ENCODE data around the gene RRP7A. TPM values are rescaled to one million over a fixed set of nuclear protein-coding genes. Genes with fewer than 3 reads are reported as not detected.
"Not testable (repeated sequence)": the region's sequence is repeated elsewhere in the genome, so short reads cannot be mapped to it uniquely, and the experiment has no call there.

The RRP7A gene
- total RNA-seq, 1 experiment from 2014 or later, result 50.2 TPM

- no peaks in the 10 kb centered on the region for H3K27me3 ChIP-seq (ENCODE audit: low read length)
- H3K4me3 ChIP-seq (ENCODE audit: low read length), result no peak overlapping the region
- H3K9me2 ChIP-seq (replicated peaks; ENCODE audit: low read length), result no peaks in the 10 kb centered on the region
- H3K36me3 ChIP-seq (ENCODE audit: low read depth, low read length), result no peaks in the 10 kb centered on the region
- BruUV-seq (replicated peaks), result no TSS peak
- CTCF ChIA-PET, result no interaction called here
- H3K4me1 ChIP-seq (ENCODE audit: insufficient read depth, low read length), result peaks cover 4% of the 10 kb centered on the region; the same call in 1 of the 2 replicates
- no peak overlapping the region for H3K4me2 ChIP-seq (ENCODE audit: low read length)
- H3K27ac ChIP-seq (ENCODE audit: low read length), result no peak overlapping the region
- POLR2A ChIA-PET (ENCODE audit: unreplicated experiment), result no interaction called here
- TF ChIP-seq EZH2 (IDR thresholded peaks at IDR 0.05; ENCODE audit: low read length, unreplicated experiment) (no peak), EZH2phosphoT487 (IDR thresholded peaks at IDR 0.05; ENCODE audit: borderline replicate concordance, low read length) (no peak)
- TF ChIP-seq, protein P1, sequence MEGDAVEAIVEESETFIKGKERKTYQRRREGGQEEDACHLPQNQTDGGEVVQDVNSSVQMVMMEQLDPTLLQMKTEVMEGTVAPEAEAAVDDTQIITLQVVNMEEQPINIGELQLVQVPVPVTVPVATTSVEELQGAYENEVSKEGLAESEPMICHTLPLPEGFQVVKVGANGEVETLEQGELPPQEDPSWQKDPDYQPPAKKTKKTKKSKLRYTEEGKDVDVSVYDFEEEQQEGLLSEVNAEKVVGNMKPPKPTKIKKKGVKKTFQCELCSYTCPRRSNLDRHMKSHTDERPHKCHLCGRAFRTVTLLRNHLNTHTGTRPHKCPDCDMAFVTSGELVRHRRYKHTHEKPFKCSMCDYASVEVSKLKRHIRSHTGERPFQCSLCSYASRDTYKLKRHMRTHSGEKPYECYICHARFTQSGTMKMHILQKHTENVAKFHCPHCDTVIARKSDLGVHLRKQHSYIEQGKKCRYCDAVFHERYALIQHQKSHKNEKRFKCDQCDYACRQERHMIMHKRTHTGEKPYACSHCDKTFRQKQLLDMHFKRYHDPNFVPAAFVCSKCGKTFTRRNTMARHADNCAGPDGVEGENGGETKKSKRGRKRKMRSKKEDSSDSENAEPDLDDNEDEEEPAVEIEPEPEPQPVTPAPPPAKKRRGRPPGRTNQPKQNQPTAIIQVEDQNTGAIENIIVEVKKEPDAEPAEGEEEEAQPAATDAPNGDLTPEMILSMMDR (conservative IDR thresholded peaks at IDR 0.05; ENCODE audit: low read depth, low read length), result no peak
- H3K79me2 ChIP-seq (ENCODE audit: low read length), result peaks cover 20% of the 10 kb centered on the region
- no peaks in the 10 kb centered on the region for H3F3A ChIP-seq (ENCODE audit: low read length, unreplicated experiment)
- DNase-seq, result no peak
- intact Hi-C loops (cut with micrococcal nuclease), result no loop called here
- no peak overlapping the region for H2AFZ ChIP-seq (ENCODE audit: low read length)
- H3K9ac ChIP-seq (ENCODE audit: low read length), result no peak overlapping the region
- no peaks in the 10 kb centered on the region for H3K9me3 ChIP-seq (ENCODE audit: low read length)
- no peaks in the 10 kb centered on the region for H4K20me1 ChIP-seq (ENCODE audit: low read length)
- ATAC-seq, result no peak
Measured at GRCh38 chr22:42515896-42516295, 3.7 kb downstream of the RRP7A start.

GRCh38 chr22:42515304-42515703 lies 4.3 kb downstream of the RRP7A start:
- H3K9me2 ChIP-seq (replicated peaks; ENCODE audit: low read length); H3K4me3 ChIP-seq (ENCODE audit: low read length); H4K20me1 ChIP-seq (ENCODE audit: low read length); H3K27me3 ChIP-seq (ENCODE audit: low read length); CTCF ChIA-PET; H3K9ac ChIP-seq (ENCODE audit: low read length); POLR2A ChIA-PET (ENCODE audit: unreplicated experiment); intact Hi-C loops (cut with micrococcal nuclease); H2AFZ ChIP-seq (ENCODE audit: low read length); H3K36me3 ChIP-seq (ENCODE audit: low read depth, low read length); H3F3A ChIP-seq (ENCODE audit: low read length, unreplicated experiment); H3K27ac ChIP-seq (ENCODE audit: low read length); DNase-seq; H3K4me1 ChIP-seq (ENCODE audit: insufficient read depth, low read length); ATAC-seq; H3K4me2 ChIP-seq (ENCODE audit: low read length); BruUV-seq (replicated peaks); H3K9me3 ChIP-seq (ENCODE audit: low read length): not testable (repeated sequence)
- H3K79me2 ChIP-seq (ENCODE audit: low read length), result peaks cover 20% of the 10 kb centered on the region

DNA sequence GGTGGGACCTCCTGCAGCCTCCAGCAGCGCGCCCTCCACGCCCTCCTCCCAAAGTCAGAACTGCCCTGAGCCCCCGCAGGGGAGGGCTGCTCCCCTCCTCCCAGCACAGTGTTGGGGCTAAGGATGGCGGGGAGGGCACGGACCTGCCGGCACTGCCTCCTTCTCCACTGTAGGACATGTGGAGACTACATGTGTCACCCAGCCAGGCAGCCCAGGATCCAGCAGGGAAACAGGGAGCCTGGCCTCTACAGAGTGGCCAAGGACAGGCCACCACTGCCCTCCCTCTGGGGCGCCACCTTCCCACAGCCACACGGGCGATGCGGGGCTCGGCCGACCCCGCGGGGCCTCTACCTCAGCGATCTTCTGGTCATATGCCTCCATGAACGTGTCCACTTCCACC lies 5.3 kb downstream of the RRP7A start:
- H3K27me3 ChIP-seq (ENCODE audit: low read length); DNase-seq; H3K4me3 ChIP-seq (ENCODE audit: low read length); H3F3A ChIP-seq (ENCODE audit: low read length, unreplicated experiment); POLR2A ChIA-PET (ENCODE audit: unreplicated experiment); ATAC-seq; H2AFZ ChIP-seq (ENCODE audit: low read length); CTCF ChIA-PET; H3K4me1 ChIP-seq (ENCODE audit: insufficient read depth, low read length); H3K9me2 ChIP-seq (replicated peaks; ENCODE audit: low read length); H3K9ac ChIP-seq (ENCODE audit: low read length); H3K9me3 ChIP-seq (ENCODE audit: low read length); H3K4me2 ChIP-seq (ENCODE audit: low read length); BruUV-seq (replicated peaks); H3K27ac ChIP-seq (ENCODE audit: low read length); H4K20me1 ChIP-seq (ENCODE audit: low read length); H3K36me3 ChIP-seq (ENCODE audit: low read depth, low read length); intact Hi-C loops (cut with micrococcal nuclease): not testable (repeated sequence)
- peaks cover 17% of the 10 kb centered on the region for H3K79me2 ChIP-seq (ENCODE audit: low read length)

DNA sequence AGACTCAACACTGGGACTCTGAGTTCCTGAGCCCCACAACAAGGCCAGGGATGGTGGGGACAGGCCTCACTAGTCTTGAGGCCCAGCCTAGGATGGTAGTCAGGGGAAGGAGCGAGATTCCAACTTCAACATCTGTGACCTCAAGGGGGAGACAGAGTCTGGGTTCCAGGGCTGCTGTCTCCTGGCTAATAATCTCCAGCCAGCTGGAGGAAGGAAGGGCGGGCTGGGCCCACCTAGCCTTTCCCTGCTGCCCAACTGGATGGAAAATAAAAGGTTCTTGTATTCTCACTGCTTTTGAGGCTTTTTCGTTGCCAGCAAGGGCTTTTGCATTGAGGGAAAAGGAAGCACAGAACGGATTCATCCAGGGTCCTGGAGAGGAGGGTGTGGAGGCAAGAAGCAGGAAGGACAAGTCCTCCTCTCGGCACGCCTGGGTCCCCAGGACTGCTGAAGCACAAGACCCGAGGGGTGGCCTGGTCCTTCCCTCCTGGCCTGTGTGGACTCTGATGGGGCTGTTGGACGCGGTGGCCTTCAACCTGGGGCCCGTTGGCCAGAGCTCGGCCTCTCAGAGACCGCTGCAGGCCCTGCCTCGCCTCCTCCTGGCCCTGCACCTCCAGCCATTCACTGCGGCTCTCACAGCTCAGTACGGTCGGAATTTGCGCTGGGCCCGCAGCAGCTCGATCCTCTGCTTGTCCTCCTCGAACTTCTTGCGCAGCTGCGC lies 7.2 kb downstream of the RRP7A start:
- POLR2A ChIA-PET (ENCODE audit: unreplicated experiment); H2AFZ ChIP-seq (ENCODE audit: low read length); H3K9me2 ChIP-seq (replicated peaks; ENCODE audit: low read length); H3K27me3 ChIP-seq (ENCODE audit: low read length); H3K9ac ChIP-seq (ENCODE audit: low read length); H3K27ac ChIP-seq (ENCODE audit: low read length); CTCF ChIA-PET; BruUV-seq (replicated peaks); H3K36me3 ChIP-seq (ENCODE audit: low read depth, low read length); H3K79me2 ChIP-seq (ENCODE audit: low read length); H3F3A ChIP-seq (ENCODE audit: low read length, unreplicated experiment); H3K9me3 ChIP-seq (ENCODE audit: low read length); H4K20me1 ChIP-seq (ENCODE audit: low read length); intact Hi-C loops (cut with micrococcal nuclease); DNase-seq; H3K4me3 ChIP-seq (ENCODE audit: low read length); H3K4me2 ChIP-seq (ENCODE audit: low read length); H3K4me1 ChIP-seq (ENCODE audit: insufficient read depth, low read length): not testable (repeated sequence)
- ATAC-seq, result 0 out of 2 replicates have a peak, but pooled peaks have one; percentile 22
- TF ChIP-seq, protein P1 (conservative IDR thresholded peaks at IDR 0.05; ENCODE audit: low read depth, low read length), result 0 out of 2 replicates have a peak, but pooled peaks have one; percentile 18

All from PC-3 (cell line).